HepG2 (cell line): Measurements from ENCODE around the gene REM2. TPM values are rescaled to one million over a fixed set of nuclear protein-coding genes. Genes with fewer than 3 reads are reported as not detected.
A peak's percentile ranks its signal among the peaks of the same experiment; 100 is the strongest.

ENCODE experiments used
- AHR ChIP-seq: IDR thresholded peaks from 2 replicates; pipeline ENCODE4 v1.6.1; 2018; ENCODE audit warnings: missing genetic modification reagents, missing compliant biosample characterization
- ASH2L ChIP-seq: fragments of 300-600, 200-600 bp; sonication (generic); IDR thresholded peaks from 2 replicates; pipeline ENCODE4 v1.7.0; 2017; ENCODE audit warnings: low read depth, mild to moderate bottlenecking, moderate library complexity, mixed read lengths, low read length; ENCODE audit not compliant: insufficient read length
- CEBPG ChIP-seq: IDR thresholded peaks from 2 replicates; pipeline ENCODE4 v1.6.1; 2016
- MAZ ChIP-seq, 2 experiments: sonication (generic) in 1 of 2; formaldehyde crosslinking in 1 of 2; IDR thresholded peaks; 2 replicates each; pipeline versions ENCODE4 v1.5.0 to v1.6.1; 2012 to 2020; ENCODE audit warnings: low read depth in 2 of 2, mild to moderate bottlenecking in 2 of 2, borderline replicate concordance in 1 of 2, improper control_type of control experiment in 1 of 2, low read length in 1 of 2, missing genetic modification reagents in 1 of 2, moderate library complexity in 1 of 2
- MTA1 ChIP-seq: sonication (generic); formaldehyde crosslinking; IDR thresholded peaks from 2 replicates; pipeline ENCODE4 v1.4.0; 2020; ENCODE audit warnings: missing genetic modification reagents, mild to moderate bottlenecking, borderline replicate concordance
- MZF1 ChIP-seq: sonication (generic); formaldehyde crosslinking; IDR thresholded peaks from 2 replicates; pipeline ENCODE4 v1.8.1; 2023; ENCODE audit warnings: mild to moderate bottlenecking, missing genetic modification reagents, borderline replicate concordance
- PAX8 ChIP-seq: sonication (generic); formaldehyde crosslinking; IDR thresholded peaks from 2 replicates; pipeline ENCODE4 v1.8.0; 2022; ENCODE audit warnings: mild to moderate bottlenecking, missing genetic modification reagents, borderline replicate concordance
- ZNF460 ChIP-seq: sonication (generic); formaldehyde crosslinking; IDR thresholded peaks from 2 replicates; pipeline ENCODE4 v1.5.1; 2020; ENCODE audit warnings: missing genetic modification reagents, mild to moderate bottlenecking, borderline replicate concordance
- ZNF510 ChIP-seq: sonication (generic); formaldehyde crosslinking; IDR thresholded peaks from 2 replicates; pipeline ENCODE4 v1.4.0; 2020; ENCODE audit warnings: low read depth, mild to moderate bottlenecking, missing genetic modification reagents
- ZZZ3 ChIP-seq: sonication (generic); formaldehyde crosslinking; IDR thresholded peaks from 2 replicates; pipeline ENCODE4 v1.4.0; 2020; ENCODE audit warnings: missing genetic modification reagents, mild to moderate bottlenecking, borderline replicate concordance
- polyA plus RNA-seq, 8 experiments: library from polyadenylated mRNA; depleted of rRNA in 3 of 8; stranded (reverse) in 7 of 8; unstranded in 1 of 8; fragments of >200 nt; fragmentation: Illumina TruSeq in 4 of 8; extraction: Trizol in 4 of 8; gene quantifications; 2 replicates each; pipeline versions ENCODE4 v1.2.1 to v1.2.3, GENCODE V29; 2011 to 2016; ENCODE audit warnings: low read depth in 4 of 8, missing spikeins in 1 of 8, mixed read lengths in 1 of 8; ENCODE audit not compliant: insufficient read depth in 1 of 8
- total RNA-seq, 5 experiments: library from RNA; depleted of rRNA; stranded (reverse); fragments of >200 nt; fragmentation: Illumina TruSeq; extraction: Trizol; gene quantifications; 2 replicates each; pipeline ENCODE4 v1.2.3, GENCODE V29; 2016; ENCODE audit warnings: low read depth in 1 of 5
- TF ChIP-seq, protein P1 (sequence below): conservative IDR thresholded peaks from 2 replicates; pipeline ENCODE4 v1.6.1; 2018; ENCODE audit warnings: missing genetic modification reagents
- TF ChIP-seq, protein P2 (sequence below): sonication (generic); formaldehyde crosslinking; conservative IDR thresholded peaks from 2 replicates; pipeline ENCODE4 v1.4.0; 2020; ENCODE audit warnings: missing genetic modification reagents

REM2 gene
- total and polyA plus RNA-seq, 2 of the 13 experiments (the other 11 are each of a cell fraction or from before 2014, with no cell fraction given), result 0.20 TPM; not detected in 1

DNA sequence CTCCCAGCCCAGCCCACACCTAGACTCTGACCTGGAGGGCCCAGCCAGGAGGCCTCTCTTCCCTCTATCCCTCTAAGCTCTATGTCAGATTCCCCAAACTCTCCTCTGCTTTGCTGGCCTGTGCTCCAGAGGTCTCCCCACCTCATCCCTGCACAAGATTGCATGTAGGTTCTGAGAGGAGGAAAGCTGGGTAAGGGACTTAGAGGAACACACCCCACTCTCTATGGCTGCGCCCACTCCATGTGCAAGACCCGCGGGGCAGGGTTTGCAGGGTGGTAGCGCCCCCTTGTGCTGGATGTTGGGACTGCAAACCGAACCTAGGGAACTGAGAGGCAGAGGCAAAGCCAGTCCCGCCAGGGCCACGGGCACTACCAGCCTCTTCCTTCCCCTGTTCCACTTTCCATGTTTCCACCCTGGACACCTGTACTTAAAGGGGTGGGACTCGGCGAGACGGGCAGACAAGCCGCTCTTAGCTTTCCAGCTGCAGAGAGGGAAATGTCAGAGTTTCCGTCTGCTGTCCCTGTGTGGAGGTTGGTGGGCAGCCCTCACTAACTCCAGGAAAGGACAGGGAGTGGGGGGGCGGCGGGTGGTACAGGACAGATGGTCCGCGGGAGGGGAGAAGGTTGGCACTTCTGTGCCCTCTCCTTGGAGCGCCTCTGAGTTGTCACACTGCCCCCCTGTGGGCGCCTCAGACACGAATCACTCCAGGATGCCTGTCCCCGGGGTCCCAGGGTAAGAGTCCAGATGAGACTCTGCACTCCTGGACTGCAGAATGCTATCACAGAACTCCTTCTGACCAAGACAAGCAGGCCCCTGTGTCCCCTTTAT, 29.9 kb upstream of the REM2 start (continued):
- peak; percentile 48; the same call in 1 of the 2 replicates for TF ChIP-seq AHR (CRISPR knock-in tag)
- TF ChIP-seq, protein P1, sequence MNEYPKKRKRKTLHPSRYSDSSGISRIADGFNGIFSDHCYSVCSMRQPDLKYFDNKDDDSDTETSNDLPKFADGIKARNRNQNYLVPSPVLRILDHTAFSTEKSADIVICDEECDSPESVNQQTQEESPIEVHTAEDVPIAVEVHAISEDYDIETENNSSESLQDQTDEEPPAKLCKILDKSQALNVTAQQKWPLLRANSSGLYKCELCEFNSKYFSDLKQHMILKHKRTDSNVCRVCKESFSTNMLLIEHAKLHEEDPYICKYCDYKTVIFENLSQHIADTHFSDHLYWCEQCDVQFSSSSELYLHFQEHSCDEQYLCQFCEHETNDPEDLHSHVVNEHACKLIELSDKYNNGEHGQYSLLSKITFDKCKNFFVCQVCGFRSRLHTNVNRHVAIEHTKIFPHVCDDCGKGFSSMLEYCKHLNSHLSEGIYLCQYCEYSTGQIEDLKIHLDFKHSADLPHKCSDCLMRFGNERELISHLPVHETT (CRISPR knock-in tag), result no peak
- TF ChIP-seq MZF1 (CRISPR knock-in tag), result no peak
- TF ChIP-seq MTA1, result peak; percentile 96; the same call in 1 of the 2 replicates
- TF ChIP-seq ZNF460, result no peak
- TF ChIP-seq ZZZ3 (CRISPR knock-in tag), result peak; percentile 86; the same call in 1 of the 2 replicates
- TF ChIP-seq ASH2L, result peak; percentile 80
- TF ChIP-seq, protein P2, sequence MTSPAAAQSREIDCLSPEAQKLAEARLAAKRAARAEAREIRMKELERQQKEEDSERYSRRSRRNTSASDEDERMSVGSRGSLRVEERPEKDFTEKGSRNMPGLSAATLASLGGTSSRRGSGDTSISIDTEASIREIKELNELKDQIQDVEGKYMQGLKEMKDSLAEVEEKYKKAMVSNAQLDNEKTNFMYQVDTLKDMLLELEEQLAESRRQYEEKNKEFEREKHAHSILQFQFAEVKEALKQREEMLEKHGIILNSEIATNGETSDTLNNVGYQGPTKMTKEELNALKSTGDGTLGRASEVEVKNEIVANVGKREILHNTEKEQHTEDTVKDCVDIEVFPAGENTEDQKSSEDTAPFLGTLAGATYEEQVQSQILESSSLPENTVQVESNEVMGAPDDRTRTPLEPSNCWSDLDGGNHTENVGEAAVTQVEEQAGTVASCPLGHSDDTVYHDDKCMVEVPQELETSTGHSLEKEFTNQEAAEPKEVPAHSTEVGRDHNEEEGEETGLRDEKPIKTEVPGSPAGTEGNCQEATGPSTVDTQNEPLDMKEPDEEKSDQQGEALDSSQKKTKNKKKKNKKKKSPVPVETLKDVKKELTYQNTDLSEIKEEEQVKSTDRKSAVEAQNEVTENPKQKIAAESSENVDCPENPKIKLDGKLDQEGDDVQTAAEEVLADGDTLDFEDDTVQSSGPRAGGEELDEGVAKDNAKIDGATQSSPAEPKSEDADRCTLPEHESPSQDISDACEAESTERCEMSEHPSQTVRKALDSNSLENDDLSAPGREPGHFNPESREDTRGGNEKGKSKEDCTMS (CRISPR knock-in tag), result 0 out of 2 replicates have a peak, but pooled peaks have one; percentile 40
- TF ChIP-seq ZNF510, result peak; percentile 91
- TF ChIP-seq CEBPG (CRISPR knock-in tag), result peak; percentile 79
- TF ChIP-seq MAZ (IDR thresholded peaks at IDR 0.05; ENCODE audit: borderline replicate concordance, low read depth, low read length), result peak; percentile 53; the same call in 1 of the 2 replicates
- peak; percentile 94 for TF ChIP-seq MAZ (CRISPR knock-in tag; IDR thresholded peaks at IDR 0.05; ENCODE audit: low read depth)
- TF ChIP-seq PAX8 (CRISPR knock-in tag), result peak; percentile 99
